ENCODE measurements around the gene ZNF692. TPM values are rescaled to one million over a fixed set of nuclear protein-coding genes. Genes with fewer than 3 reads are reported as not detected.
"Not testable (repeated sequence)": the region's sequence is repeated elsewhere in the genome, so short reads cannot be mapped to it uniquely, and the experiment has no call there.

Gene ZNF692
- total and polyA plus RNA-seq, 4 donors: 10.3 to 176 (median 31.0) TPM

- no peak overlapping the region for H3K27ac ChIP-seq (ENCODE audit: low read depth in 1 of 2, low read length in 2 of 2)
- WGBS, 2 donors: 92 to 94% methylated on average over 1 of the region's 1 CpG
- intact Hi-C loops (cut with DNase I): no loop called here
- H3K4me3 ChIP-seq (ENCODE audit: low read length in 2 of 2): no peak overlapping the region
- DNase-seq: no peak
- H3K4me1 ChIP-seq (ENCODE audit: control insufficient read depth in 1 of 2, insufficient read depth in 2 of 2, low read length in 2 of 2): peaks cover 0 to 2% of the 10 kb centered on the region in 2 donors
- no peaks in the 10 kb centered on the region for H3K27me3 ChIP-seq (ENCODE audit: control insufficient read depth in 1 of 2, insufficient read depth in 2 of 2, low read length in 1 of 2)
- ATAC-seq (ENCODE audit: low FRiP score): no peak
- no peaks in the 10 kb centered on the region for H3K9me3 ChIP-seq (ENCODE audit: control insufficient read depth, low read length)
- H3K36me3 ChIP-seq (ENCODE audit: control insufficient read depth in 1 of 2, insufficient read depth in 2 of 2, low read length in 1 of 2): no peaks in the 10 kb centered on the region
Measured at GRCh38 chr1:248900637-248901036, 41.8 kb upstream of the ZNF692 start.

DNA sequence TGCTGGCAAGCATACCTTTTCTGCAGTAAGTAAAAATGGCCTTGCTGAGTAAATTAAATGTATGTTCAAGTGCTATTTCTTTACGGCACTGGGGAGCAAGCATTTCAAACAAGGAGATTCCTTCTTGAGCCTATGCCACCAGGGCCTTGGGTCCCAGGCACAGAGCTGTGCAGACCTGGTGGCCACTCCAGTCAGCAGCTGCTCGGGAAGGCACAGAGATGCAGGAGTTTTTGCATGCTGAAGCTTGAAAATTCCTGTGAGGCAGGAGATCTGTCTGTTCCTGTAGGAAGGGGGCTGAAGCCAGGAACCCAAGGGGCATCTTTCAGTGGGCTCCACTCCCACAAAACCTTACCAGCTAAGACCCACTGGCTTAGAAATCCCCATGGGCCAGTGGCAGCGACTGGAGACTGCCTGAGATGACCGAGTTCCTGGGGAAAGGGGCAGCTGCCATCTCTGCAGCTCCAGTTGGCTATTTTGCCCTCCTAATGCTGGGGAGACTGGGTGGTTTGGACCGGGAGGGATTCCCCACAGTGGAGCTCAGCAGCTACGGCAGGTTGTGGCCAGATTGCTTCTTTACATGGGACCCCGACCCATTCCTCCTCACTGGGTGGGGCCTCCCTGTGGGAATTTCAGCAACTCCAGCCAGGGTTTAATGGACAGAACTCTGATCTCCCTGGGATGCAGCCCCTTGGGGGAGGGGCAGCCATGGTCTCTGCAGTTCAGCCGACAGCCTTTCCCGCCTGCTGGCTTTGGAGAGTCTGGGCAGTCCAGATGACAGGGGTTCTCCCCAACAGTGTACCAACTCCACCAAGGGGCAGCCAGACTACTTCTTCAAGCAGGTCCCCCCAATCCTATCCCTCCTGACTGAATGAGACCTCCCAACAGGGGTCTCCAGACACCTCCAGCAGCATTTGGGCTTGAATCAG, 38.8 kb upstream of the ZNF692 start:
- Histone ChIP-seq H3K36me3 (ENCODE audit: control insufficient read depth in 1 of 2, insufficient read depth in 2 of 2, low read length in 1 of 2) (no peaks in the 10 kb centered on the region), H3K4me3 (ENCODE audit: low read length in 2 of 2) (no peak overlapping the region), H3K4me1 (ENCODE audit: control insufficient read depth in 1 of 2, insufficient read depth in 2 of 2, low read length in 2 of 2) (no peaks in the 10 kb centered on the region), H3K27ac (ENCODE audit: low read depth in 1 of 2, low read length in 2 of 2) (no peak overlapping the region), H3K27me3 (ENCODE audit: control insufficient read depth in 1 of 2, insufficient read depth in 2 of 2, low read length in 1 of 2) (peaks cover 0 to 2% of the 10 kb centered on the region in 2 donors), H3K9me3 (ENCODE audit: control insufficient read depth, low read length) (peaks cover 2% of the 10 kb centered on the region)
- no peak for ATAC-seq (ENCODE audit: low FRiP score)
- WGBS, 2 donors: 72 to 78% methylated on average over 9 of the region's 9 CpGs
- intact Hi-C loops (cut with DNase I): no loop called here
- DNase-seq: no peak

DNA sequence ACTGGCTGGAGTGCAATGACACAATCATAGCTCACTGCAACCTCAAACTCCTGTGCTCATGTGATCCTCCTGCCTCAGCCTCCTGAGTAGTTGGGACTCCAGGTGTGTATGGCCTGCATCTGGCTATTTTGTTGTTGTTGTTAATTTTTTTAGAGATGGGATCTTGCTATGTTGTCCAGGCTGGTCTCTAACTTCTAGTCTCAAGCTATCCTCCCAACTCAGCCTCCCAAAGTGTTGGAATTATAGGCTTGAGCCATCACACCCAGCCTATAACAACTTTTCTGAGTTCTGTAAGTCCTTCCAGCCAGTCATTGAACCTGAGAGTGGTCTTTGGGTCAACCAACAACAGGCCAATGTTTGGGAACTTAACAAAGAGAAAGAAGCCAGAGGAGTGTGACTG, 36.0 kb upstream of the ZNF692 start:
- Histone ChIP-seq H3K27me3 (ENCODE audit: control insufficient read depth in 1 of 2, insufficient read depth in 2 of 2, low read length in 1 of 2) (peaks cover 0 to 2% of the 10 kb centered on the region in 2 donors), H3K27ac (ENCODE audit: low read depth in 1 of 2, low read length in 2 of 2) (no peak overlapping the region), H3K36me3 (ENCODE audit: control insufficient read depth in 1 of 2, insufficient read depth in 2 of 2, low read length in 1 of 2) (no peaks in the 10 kb centered on the region), H3K4me3 (ENCODE audit: low read length in 2 of 2) (no peak overlapping the region), H3K9me3 (ENCODE audit: control insufficient read depth, low read length) (peaks cover 2% of the 10 kb centered on the region), H3K4me1 (ENCODE audit: control insufficient read depth in 1 of 2, insufficient read depth in 2 of 2, low read length in 2 of 2) (no peaks in the 10 kb centered on the region)
- ATAC-seq (ENCODE audit: low FRiP score) (no peak), DNase-seq (no peak)
- intact Hi-C loops (cut with DNase I): no loop called here

GRCh38 chr1:248892590-248892989, 33.7 kb upstream of the ZNF692 start:
- Histone ChIP-seq H3K27ac (ENCODE audit: low read depth in 1 of 2, low read length in 2 of 2) (no peak overlapping the region), H3K9me3 (ENCODE audit: control insufficient read depth, low read length) (peaks cover 2% of the 10 kb centered on the region), H3K36me3 (ENCODE audit: control insufficient read depth in 1 of 2, insufficient read depth in 2 of 2, low read length in 1 of 2) (no peaks in the 10 kb centered on the region), H3K4me1 (ENCODE audit: control insufficient read depth in 1 of 2, insufficient read depth in 2 of 2, low read length in 2 of 2) (no peaks in the 10 kb centered on the region), H3K4me3 (ENCODE audit: low read length in 2 of 2) (no peak overlapping the region), H3K27me3 (ENCODE audit: control insufficient read depth in 1 of 2, insufficient read depth in 2 of 2, low read length in 1 of 2) (peaks cover 0 to 2% of the 10 kb centered on the region in 2 donors)
- 91 to 94% methylated on average over 1 of the region's 1 CpG for WGBS, 2 donors
- no peak for DNase-seq
- intact Hi-C loops (cut with DNase I): no loop called here
- ATAC-seq (ENCODE audit: low FRiP score): no peak

GRCh38 chr1:248891758-248892157, 32.9 kb upstream of the ZNF692 start:
- Histone ChIP-seq H3K27ac (ENCODE audit: low read depth in 1 of 2, low read length in 2 of 2) (no peak overlapping the region), H3K9me3 (ENCODE audit: control insufficient read depth, low read length) (peaks cover 2% of the 10 kb centered on the region), H3K36me3 (ENCODE audit: control insufficient read depth in 1 of 2, insufficient read depth in 2 of 2, low read length in 1 of 2) (no peaks in the 10 kb centered on the region), H3K4me3 (ENCODE audit: low read length in 2 of 2) (no peak overlapping the region), H3K27me3 (ENCODE audit: control insufficient read depth in 1 of 2, insufficient read depth in 2 of 2, low read length in 1 of 2) (peaks cover 0 to 2% of the 10 kb centered on the region in 2 donors), H3K4me1 (ENCODE audit: control insufficient read depth in 1 of 2, insufficient read depth in 2 of 2, low read length in 2 of 2) (no peaks in the 10 kb centered on the region)
- ATAC-seq (ENCODE audit: low FRiP score) (no peak), DNase-seq (no peak)
- 87 to 89% methylated on average over 2 of the region's 2 CpGs for WGBS, 2 donors
- intact Hi-C loops (cut with DNase I): no loop called here

GRCh38 chr1:248890549-248891498, 31.9 kb upstream of the ZNF692 start:
- Histone ChIP-seq H3K4me1 (ENCODE audit: control insufficient read depth in 1 of 2, insufficient read depth in 2 of 2, low read length in 2 of 2) (no peaks in the 10 kb centered on the region), H3K27ac (ENCODE audit: low read depth in 1 of 2, low read length in 2 of 2) (no peak overlapping the region), H3K9me3 (ENCODE audit: control insufficient read depth, low read length) (peaks cover 2% of the 10 kb centered on the region), H3K36me3 (ENCODE audit: control insufficient read depth in 1 of 2, insufficient read depth in 2 of 2, low read length in 1 of 2) (no peaks in the 10 kb centered on the region), H3K4me3 (ENCODE audit: low read length in 2 of 2) (no peak overlapping the region), H3K27me3 (ENCODE audit: control insufficient read depth in 1 of 2, insufficient read depth in 2 of 2, low read length in 1 of 2) (peaks cover 0 to 2% of the 10 kb centered on the region in 2 donors)
- DNase-seq: no peak
- WGBS, 2 donors: 81 to 86% methylated on average over 9 of the region's 9 CpGs
- intact Hi-C loops (cut with DNase I): no loop called here
- ATAC-seq (ENCODE audit: low FRiP score): no peak

- H3K27ac ChIP-seq (ENCODE audit: low read depth in 1 of 2, low read length in 2 of 2); H3K4me3 ChIP-seq (ENCODE audit: low read length in 2 of 2): not testable (repeated sequence)
Measured at GRCh38 chr1:248889914-248890243, 31.0 kb upstream of the ZNF692 start.

GRCh38 chr1:248886237-248886895, 27.5 kb upstream of the ZNF692 start:
- Histone ChIP-seq H3K4me3 (ENCODE audit: low read length in 2 of 2) (no peak overlapping the region), H3K27ac (ENCODE audit: low read depth in 1 of 2, low read length in 2 of 2) (no peak overlapping the region), H3K4me1 (ENCODE audit: control insufficient read depth in 1 of 2, insufficient read depth in 2 of 2, low read length in 2 of 2) (no peaks in the 10 kb centered on the region), H3K9me3 (ENCODE audit: control insufficient read depth, low read length) (no peaks in the 10 kb centered on the region), H3K27me3 (ENCODE audit: control insufficient read depth in 1 of 2, insufficient read depth in 2 of 2, low read length in 1 of 2) (no peaks in the 10 kb centered on the region), H3K36me3 (ENCODE audit: control insufficient read depth in 1 of 2, insufficient read depth in 2 of 2, low read length in 1 of 2) (no peaks in the 10 kb centered on the region)
- ATAC-seq (ENCODE audit: low FRiP score) (no peak), DNase-seq (no peak)
- intact Hi-C loops (cut with DNase I): no loop called here
- WGBS, 2 donors: 9 to 11% methylated on average over 1 of the region's 1 CpG

More at GRCh38 chr1:248889914-248890243, 31.0 kb upstream of the ZNF692 start:
- intact Hi-C loops (cut with DNase I); H3K4me1 ChIP-seq (ENCODE audit: control insufficient read depth in 1 of 2, insufficient read depth in 2 of 2, low read length in 2 of 2); DNase-seq; H3K9me3 ChIP-seq (ENCODE audit: control insufficient read depth, low read length); H3K36me3 ChIP-seq (ENCODE audit: control insufficient read depth in 1 of 2, insufficient read depth in 2 of 2, low read length in 1 of 2); H3K27me3 ChIP-seq (ENCODE audit: control insufficient read depth in 1 of 2, insufficient read depth in 2 of 2, low read length in 1 of 2); ATAC-seq (ENCODE audit: low FRiP score): not testable (repeated sequence)
- 85 to 88% methylated on average over 8 to 10 of the region's 10 CpGs for WGBS, 2 donors
